ENCODE data around the gene ATP2A1.
A peak's percentile ranks its signal among the peaks of the same experiment; 100 is the strongest.
"Not testable (repeated sequence)": the region's sequence is repeated elsewhere in the genome, so short reads cannot be mapped to it uniquely, and the experiment has no call there.

ATP2A1 gene

GRCh38 chr16:28867241-28867640 lies 11.0 kb upstream of the ATP2A1 start:
- DNase-seq (ENCODE audit: low read depth) = no peak
- no peak overlapping the region for H3K4me3 ChIP-seq (replicated peaks; ENCODE audit: low read depth, low read length)
- TF ChIP-seq CTCF (IDR thresholded peaks at IDR 0.05; ENCODE audit: low read length, missing control alignments) = no peak

GRCh38 chr16:28867646-28868045 lies 10.6 kb upstream of the ATP2A1 start:
- not testable (repeated sequence) for H3K4me3 ChIP-seq (replicated peaks; ENCODE audit: low read depth, low read length); DNase-seq (ENCODE audit: low read depth)

GRCh38 chr16:28869201-28869600 lies 9.1 kb upstream of the ATP2A1 start:
- no peak for DNase-seq (ENCODE audit: low read depth)
- no peak for TF ChIP-seq CTCF (IDR thresholded peaks at IDR 0.05; ENCODE audit: low read length, missing control alignments)
- H3K4me3 ChIP-seq (replicated peaks; ENCODE audit: low read depth, low read length) = no peak overlapping the region

GRCh38 chr16:28872952-28873351 lies 5.3 kb upstream of the ATP2A1 start:
- no peak for DNase-seq (ENCODE audit: low read depth)
- H3K4me3 ChIP-seq (replicated peaks; ENCODE audit: low read depth, low read length) = no peak overlapping the region

GRCh38 chr16:28873543-28874201 lies 4.6 kb upstream of the ATP2A1 start:
- no peak overlapping the region for H3K4me3 ChIP-seq (replicated peaks; ENCODE audit: low read depth, low read length)
- peak; percentile 66 for TF ChIP-seq CTCF (IDR thresholded peaks at IDR 0.05; ENCODE audit: low read length, missing control alignments)
- DNase-seq (ENCODE audit: low read depth) = peak; percentile 14

More at GRCh38 chr16:28872952-28873351, 5.3 kb upstream of the ATP2A1 start:
- no peak for TF ChIP-seq CTCF (IDR thresholded peaks at IDR 0.05; ENCODE audit: low read length, missing control alignments)

- H3K4me3 ChIP-seq (replicated peaks; ENCODE audit: low read depth, low read length) = no peak overlapping the region
- DNase-seq (ENCODE audit: low read depth) = no peak
- TF ChIP-seq CTCF (IDR thresholded peaks at IDR 0.05; ENCODE audit: low read length, missing control alignments) = no peak
These were observed 3.9 kb upstream of the ATP2A1 start for GRCh38 chr16:28874406-28874805.

GRCh38 chr16:28875134-28876018 lies 2.9 kb upstream of the ATP2A1 start:
- H3K4me3 ChIP-seq (replicated peaks; ENCODE audit: low read depth, low read length) = no peak overlapping the region
- TF ChIP-seq CTCF (IDR thresholded peaks at IDR 0.05; ENCODE audit: low read length, missing control alignments) = no peak
- DNase-seq (ENCODE audit: low read depth) = no peak
